Bronchial epithelial cell (primary cell): Measurements from ENCODE around the gene KIAA0232. TPM values are rescaled to one million over a fixed set of nuclear protein-coding genes. Genes with fewer than 3 reads are reported as not detected.
"Not testable (repeated sequence)": the region's sequence is repeated elsewhere in the genome, so short reads cannot be mapped to it uniquely, and the experiment has no call there.

Experiments
- DNase-seq: peaks from one replicate; pipeline ENCODE4 v3.0.0-alpha.2; 2010; ENCODE audit warnings: low read depth
- FAIRE-seq: peaks from 2 replicates; lab custom pipeline; 2011; peaks lifted over from hg19 to GRCh38; lab: Jason Lieb, UNC
- H3K27me3 ChIP-seq: 2 replicates; pipeline ENCODE4 v1.5.1; 2011; ENCODE audit warnings: low read length; ENCODE audit not compliant: control insufficient read depth, insufficient read depth
- H3K36me3 ChIP-seq: 2 replicates; pipeline ENCODE4 v1.5.1; 2011; ENCODE audit warnings: low read length; ENCODE audit not compliant: control insufficient read depth, insufficient read depth
- H3K4me3 ChIP-seq: 2 replicates; pipeline ENCODE4 v1.5.1; 2011; ENCODE audit warnings: mild to moderate bottlenecking, low read depth, low read length, control low read depth
- total RNA-seq: library from RNA; depleted of rRNA; stranded (reverse); fragments of >200 nt; gene quantifications from 2 replicates; pipeline ENCODE4 v1.2.1, GENCODE V29; 2014
- TF ChIP-seq, protein P1 (sequence below): IDR thresholded peaks from 2 replicates; pipeline ENCODE4 v1.5.1; 2011; ENCODE audit warnings: mild to moderate bottlenecking, moderate library complexity, low read length, control low read depth, inconsistent platforms; ENCODE audit not compliant: insufficient read depth, severe bottlenecking

Gene KIAA0232
- total RNA-seq, 1 donor from 2014 or later: 20.5 TPM

DNA sequence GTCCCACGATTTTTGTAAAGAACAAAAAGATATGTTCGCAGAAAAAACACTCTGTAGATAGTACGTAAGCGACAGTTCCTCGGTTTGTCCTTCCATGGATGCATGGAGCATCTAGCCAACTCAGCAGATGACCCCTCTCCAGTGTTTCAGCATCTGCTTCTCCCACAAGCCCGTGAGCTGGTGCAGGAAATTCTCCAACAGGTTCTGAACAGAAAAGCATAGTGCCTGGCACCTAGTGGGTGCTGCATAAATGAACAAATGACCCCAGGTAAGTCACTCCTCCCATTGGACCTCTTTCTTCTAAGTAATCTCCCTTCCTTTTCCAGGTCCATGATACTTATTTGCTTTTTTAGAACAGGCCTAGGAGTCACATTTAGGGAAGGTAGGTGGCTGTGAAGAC, 966 bp upstream of the KIAA0232 start:
- FAIRE-seq (peak; percentile 91), DNase-seq (no peak)
- Histone ChIP-seq H3K27me3 (no peaks in the 10 kb centered on the region), H3K36me3 (peaks cover 1% of the 10 kb centered on the region), H3K4me3 (no peak overlapping the region)
- TF ChIP-seq, protein P1, sequence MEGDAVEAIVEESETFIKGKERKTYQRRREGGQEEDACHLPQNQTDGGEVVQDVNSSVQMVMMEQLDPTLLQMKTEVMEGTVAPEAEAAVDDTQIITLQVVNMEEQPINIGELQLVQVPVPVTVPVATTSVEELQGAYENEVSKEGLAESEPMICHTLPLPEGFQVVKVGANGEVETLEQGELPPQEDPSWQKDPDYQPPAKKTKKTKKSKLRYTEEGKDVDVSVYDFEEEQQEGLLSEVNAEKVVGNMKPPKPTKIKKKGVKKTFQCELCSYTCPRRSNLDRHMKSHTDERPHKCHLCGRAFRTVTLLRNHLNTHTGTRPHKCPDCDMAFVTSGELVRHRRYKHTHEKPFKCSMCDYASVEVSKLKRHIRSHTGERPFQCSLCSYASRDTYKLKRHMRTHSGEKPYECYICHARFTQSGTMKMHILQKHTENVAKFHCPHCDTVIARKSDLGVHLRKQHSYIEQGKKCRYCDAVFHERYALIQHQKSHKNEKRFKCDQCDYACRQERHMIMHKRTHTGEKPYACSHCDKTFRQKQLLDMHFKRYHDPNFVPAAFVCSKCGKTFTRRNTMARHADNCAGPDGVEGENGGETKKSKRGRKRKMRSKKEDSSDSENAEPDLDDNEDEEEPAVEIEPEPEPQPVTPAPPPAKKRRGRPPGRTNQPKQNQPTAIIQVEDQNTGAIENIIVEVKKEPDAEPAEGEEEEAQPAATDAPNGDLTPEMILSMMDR: no peak

DNA sequence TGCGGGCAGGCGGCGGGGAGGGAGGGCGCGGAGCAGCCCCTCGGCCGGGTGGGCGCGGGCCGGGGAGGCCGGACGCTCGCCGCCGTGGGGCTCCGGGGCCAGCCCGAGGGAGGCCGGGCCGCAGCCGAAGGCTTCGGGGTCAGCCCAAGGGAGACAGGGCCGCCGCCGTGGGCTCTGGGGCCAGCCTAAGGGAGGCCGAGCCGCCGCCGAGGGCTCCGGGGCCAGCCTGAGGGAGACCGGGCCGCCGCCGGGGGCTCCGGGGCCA, 251 bp downstream of the KIAA0232 start:
- Histone ChIP-seq H3K4me3 (peak overlapping the region; percentile 80), H3K36me3 (peaks cover 1% of the 10 kb centered on the region), H3K27me3 (no peaks in the 10 kb centered on the region)
- no peak for DNase-seq
- TF ChIP-seq, protein P1: no peak
- no peak for FAIRE-seq

DNA sequence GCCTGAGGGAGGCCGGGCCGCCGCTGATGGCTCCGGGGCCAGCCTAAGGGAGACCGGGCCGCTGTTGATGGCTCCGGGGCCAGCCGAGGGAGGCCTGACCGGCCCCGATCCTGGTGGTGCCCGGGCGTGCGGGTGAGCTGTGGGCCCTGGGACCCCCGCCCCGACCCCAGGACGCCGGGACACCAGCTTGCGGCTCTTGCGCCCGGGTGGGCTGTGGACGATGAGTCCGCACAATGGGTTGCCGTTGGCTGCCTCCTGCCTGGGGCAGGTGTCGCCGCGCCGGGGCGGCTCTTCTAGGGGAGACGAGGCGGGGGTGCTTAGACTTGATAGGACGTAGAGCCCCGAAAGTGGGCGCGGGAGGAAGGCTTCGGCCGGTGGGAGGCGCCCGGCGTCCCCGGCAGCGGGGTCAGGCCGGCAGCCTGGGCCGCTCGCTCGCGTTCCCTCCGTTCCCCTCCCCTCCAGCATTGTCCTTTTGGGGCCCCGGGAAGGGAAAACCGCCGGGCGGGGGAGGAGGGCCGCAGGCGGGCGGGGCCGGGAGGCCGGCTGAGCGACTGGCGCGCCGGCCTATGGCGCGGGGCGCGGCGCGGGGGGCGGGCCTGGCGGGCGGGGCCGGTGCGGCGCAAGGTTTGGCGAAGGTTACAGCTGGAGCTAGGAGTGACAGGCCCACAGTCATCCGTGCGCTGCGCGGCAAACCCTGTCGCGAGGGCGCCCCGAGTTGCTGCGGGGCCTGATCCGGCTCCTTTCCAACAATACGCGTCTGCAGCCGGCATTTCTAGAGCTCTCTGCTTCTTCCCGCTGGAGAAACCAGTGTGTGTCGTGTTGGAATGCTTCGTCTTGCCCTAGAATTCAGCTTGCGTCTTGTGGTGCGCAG, 819 bp downstream of the KIAA0232 start:
- DNase-seq: peak; percentile 58

DNA sequence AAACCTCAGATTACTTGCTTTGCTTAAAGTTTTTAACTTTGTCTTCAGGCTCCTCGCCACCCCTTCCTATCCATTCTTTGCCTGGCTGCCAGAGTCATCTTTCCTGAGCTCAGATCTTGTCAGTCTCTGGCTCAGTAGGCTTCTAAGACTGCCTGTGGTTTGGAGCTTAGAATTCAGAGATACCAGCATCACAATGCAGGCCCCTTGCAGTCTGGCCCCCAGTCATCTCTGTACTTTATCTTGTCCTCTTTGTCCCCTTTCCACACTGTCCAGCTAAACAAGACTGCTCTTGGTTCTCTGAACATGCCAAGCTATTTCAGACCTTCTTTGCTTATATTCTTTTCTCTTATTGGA, 3.0 kb downstream of the KIAA0232 start:
- Histone ChIP-seq H3K4me3 (no peak overlapping the region), H3K36me3 (peaks cover 4% of the 10 kb centered on the region), H3K27me3 (no peaks in the 10 kb centered on the region)
- TF ChIP-seq, protein P1: no peak
- FAIRE-seq (no peak), DNase-seq (no peak)

More for the DNA sequence above, 819 bp downstream of the KIAA0232 start:
- Histone ChIP-seq H3K36me3 (peaks cover 4% of the 10 kb centered on the region), H3K27me3 (no peaks in the 10 kb centered on the region), H3K4me3 (peak overlapping the region; percentile 80)
- TF ChIP-seq, protein P1: peak; percentile 8
- no peak for FAIRE-seq

DNA sequence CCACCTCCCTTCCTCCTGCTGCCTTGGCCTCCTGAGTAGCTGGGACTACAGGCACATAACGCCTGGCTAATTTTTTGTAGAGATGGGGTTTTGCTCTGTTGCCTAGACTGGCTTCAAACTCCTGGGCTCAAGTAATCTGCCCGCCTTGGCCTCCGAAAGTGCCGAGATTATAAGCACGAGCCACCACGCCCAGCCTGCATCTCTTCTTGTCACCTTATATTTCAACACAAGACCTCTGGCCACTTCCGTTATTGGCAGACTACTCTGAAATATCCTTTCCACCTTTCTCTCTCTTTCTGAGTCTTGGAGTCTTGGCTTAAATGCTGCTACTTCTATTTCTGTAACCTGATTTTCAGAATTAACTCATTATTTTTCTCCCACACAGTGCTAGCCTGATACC, 5.6 kb downstream of the KIAA0232 start:
- no peak overlapping the region for H3K4me3 ChIP-seq
- FAIRE-seq (no peak), DNase-seq (no peak)
- no peaks in the 10 kb centered on the region for H3K27me3 ChIP-seq
- TF ChIP-seq, protein P1: no peak
- H3K36me3 ChIP-seq: peaks cover 4% of the 10 kb centered on the region

DNA sequence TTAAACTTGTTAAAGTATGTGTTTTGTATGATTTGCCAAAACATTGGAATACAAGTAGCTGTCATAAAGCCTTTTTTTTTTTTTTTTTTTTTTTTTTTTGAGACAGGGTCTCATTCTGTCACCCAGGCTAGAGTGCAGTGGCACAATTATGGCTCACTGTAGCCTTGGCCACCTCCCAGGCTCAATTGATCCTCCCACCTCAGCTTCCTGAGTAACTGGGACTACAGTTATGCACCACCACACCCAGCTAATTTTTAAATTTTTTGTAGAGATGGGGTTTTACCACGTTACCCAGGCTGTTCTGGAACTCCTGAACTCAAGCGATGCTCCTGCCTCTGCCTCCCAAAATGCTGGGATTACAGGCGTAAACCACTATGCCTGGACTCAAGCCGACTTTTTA, 8.7 kb downstream of the KIAA0232 start:
- H3K4me3 ChIP-seq, H3K27me3 ChIP-seq, H3K36me3 ChIP-seq, DNase-seq, FAIRE-seq: not testable (repeated sequence)

DNA sequence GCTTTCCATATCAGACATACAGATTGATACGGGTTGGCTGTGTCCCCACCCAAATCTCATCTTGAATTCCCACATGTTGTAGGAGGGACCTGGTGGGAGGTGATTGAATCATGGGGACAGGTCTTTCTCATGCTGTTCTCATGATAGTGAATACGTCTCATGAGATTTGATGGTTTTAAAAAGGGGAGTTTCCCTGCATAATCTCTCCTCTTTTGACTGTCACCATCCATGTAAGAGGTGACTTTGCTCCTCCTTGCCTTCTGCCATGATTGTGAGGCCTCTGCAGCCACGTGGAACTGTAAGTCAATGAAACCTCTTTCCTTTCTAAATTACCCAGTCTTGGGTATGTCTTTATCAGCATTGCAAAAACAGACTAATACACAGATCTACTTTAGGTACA, 9.3 kb downstream of the KIAA0232 start:
- not testable (repeated sequence) for FAIRE-seq, H3K27me3 ChIP-seq, H3K4me3 ChIP-seq, DNase-seq, H3K36me3 ChIP-seq
